Measurements from ENCODE around the gene SLC38A3. TPM values are rescaled to one million over a fixed set of nuclear protein-coding genes. Genes with fewer than 3 reads are reported as not detected.

Gene SLC38A3
- total and polyA plus RNA-seq, 2 of the 8 experiments (the other 6 are each of a cell fraction or from before 2014, with no cell fraction given) = 1.2 to 3.7 TPM

DNA sequence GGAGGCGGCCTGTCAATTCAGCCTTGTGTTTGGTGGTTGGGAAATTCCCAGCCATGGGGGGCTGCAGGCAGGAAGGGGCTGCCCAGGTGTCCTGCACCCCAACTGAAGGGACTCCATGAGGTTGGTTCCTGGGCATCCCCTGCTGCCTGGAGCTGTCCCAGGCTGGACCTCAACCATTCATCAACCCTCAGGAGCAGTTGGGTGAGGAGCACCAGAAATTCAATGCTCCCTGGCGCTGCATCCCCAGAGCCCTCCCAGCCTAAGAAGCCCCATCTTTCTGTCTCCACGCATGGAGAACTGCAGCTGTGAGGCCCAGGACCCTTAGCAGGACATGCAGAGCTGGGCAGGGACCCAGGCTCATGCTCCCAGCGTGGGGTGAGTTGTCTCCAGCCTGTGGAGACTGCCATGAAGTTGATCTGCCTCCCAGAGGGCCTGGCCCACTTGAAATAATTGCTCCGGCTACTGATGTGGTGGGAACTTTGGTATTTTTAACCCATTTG is 55.9 kb downstream of the SLC38A3 start (continued):
- TF ChIP-seq RFX5 (IDR thresholded peaks at IDR 0.05; ENCODE audit: borderline replicate concordance, low read depth, low read length) (no peak), BCL11A (IDR thresholded peaks at IDR 0.05; ENCODE audit: low read depth in 2 of 2, low read length in 2 of 2) (no peak), POLR2A (IDR thresholded peaks at IDR 0.05; ENCODE audit: control extremely low read depth in 1 of 2, low read depth in 2 of 2, low read length in 2 of 2) (no peak), CTBP2 (IDR thresholded peaks at IDR 0.05; ENCODE audit: borderline replicate concordance, insufficient read depth, insufficient read length, low read length) (no peak)

Data from H1 (cell line).